ENCODE data around the gene OPCML.

OPCML gene

GRCh38 chr11:133406489-133406888 lies 125.8 kb downstream of the OPCML start:
- DNase-seq (ENCODE audit: low read depth), result no peak
- no peak overlapping the region for H3K4me3 ChIP-seq (ENCODE audit: control insufficient read depth, low read depth, low read length)
- no peak for TF ChIP-seq CTCF (IDR thresholded peaks at IDR 0.05; ENCODE audit: control insufficient read depth, insufficient read depth, low read depth, low read length, missing control alignments)

- no peak for TF ChIP-seq CTCF (IDR thresholded peaks at IDR 0.05; ENCODE audit: control insufficient read depth, insufficient read depth, low read depth, low read length, missing control alignments)
- DNase-seq (ENCODE audit: low read depth), result no peak
Observed at GRCh38 chr11:133403900-133404299, 128.4 kb downstream of the OPCML start.

GRCh38 chr11:133402551-133402950 lies 129.8 kb downstream of the OPCML start:
- no peak for TF ChIP-seq CTCF (IDR thresholded peaks at IDR 0.05; ENCODE audit: control insufficient read depth, insufficient read depth, low read depth, low read length, missing control alignments)
- H3K4me3 ChIP-seq (ENCODE audit: control insufficient read depth, low read depth, low read length), result no peak overlapping the region
- DNase-seq (ENCODE audit: low read depth), result no peak

More at GRCh38 chr11:133403900-133404299, 128.4 kb downstream of the OPCML start:
- H3K4me3 ChIP-seq (ENCODE audit: control insufficient read depth, low read depth, low read length), result no peak overlapping the region

GRCh38 chr11:133399855-133400625 lies 132.3 kb downstream of the OPCML start:
- H3K4me3 ChIP-seq (ENCODE audit: control insufficient read depth, low read depth, low read length), result no peak overlapping the region
- no peak for TF ChIP-seq CTCF (IDR thresholded peaks at IDR 0.05; ENCODE audit: control insufficient read depth, insufficient read depth, low read depth, low read length, missing control alignments)

GRCh38 chr11:133399294-133399693 lies 133.0 kb downstream of the OPCML start:
- no peak overlapping the region for H3K4me3 ChIP-seq (ENCODE audit: control insufficient read depth, low read depth, low read length)
- no peak for TF ChIP-seq CTCF (IDR thresholded peaks at IDR 0.05; ENCODE audit: control insufficient read depth, insufficient read depth, low read depth, low read length, missing control alignments)
- no peak for DNase-seq (ENCODE audit: low read depth)

More at GRCh38 chr11:133399855-133400625, 132.3 kb downstream of the OPCML start:
- DNase-seq (ENCODE audit: low read depth), result no peak

- no peak overlapping the region for H3K4me3 ChIP-seq (ENCODE audit: control insufficient read depth, low read depth, low read length)
- TF ChIP-seq CTCF (IDR thresholded peaks at IDR 0.05; ENCODE audit: control insufficient read depth, insufficient read depth, low read depth, low read length, missing control alignments), result no peak
- no peak for DNase-seq (ENCODE audit: low read depth)
Observed at GRCh38 chr11:133390803-133391202, 141.5 kb downstream of the OPCML start.

All from AG09309 (cell line).